ENCODE results near the gene FIZ1. TPM values are rescaled to one million over a fixed set of nuclear protein-coding genes. Genes with fewer than 3 reads are reported as not detected.
"Not testable (repeated sequence)": the region's sequence is repeated elsewhere in the genome, so short reads cannot be mapped to it uniquely, and the experiment has no call there.

FIZ1 gene
- total RNA-seq, 4 donors from 2014 or later: 4.8 to 11.7 (median 7.9) TPM

DNA sequence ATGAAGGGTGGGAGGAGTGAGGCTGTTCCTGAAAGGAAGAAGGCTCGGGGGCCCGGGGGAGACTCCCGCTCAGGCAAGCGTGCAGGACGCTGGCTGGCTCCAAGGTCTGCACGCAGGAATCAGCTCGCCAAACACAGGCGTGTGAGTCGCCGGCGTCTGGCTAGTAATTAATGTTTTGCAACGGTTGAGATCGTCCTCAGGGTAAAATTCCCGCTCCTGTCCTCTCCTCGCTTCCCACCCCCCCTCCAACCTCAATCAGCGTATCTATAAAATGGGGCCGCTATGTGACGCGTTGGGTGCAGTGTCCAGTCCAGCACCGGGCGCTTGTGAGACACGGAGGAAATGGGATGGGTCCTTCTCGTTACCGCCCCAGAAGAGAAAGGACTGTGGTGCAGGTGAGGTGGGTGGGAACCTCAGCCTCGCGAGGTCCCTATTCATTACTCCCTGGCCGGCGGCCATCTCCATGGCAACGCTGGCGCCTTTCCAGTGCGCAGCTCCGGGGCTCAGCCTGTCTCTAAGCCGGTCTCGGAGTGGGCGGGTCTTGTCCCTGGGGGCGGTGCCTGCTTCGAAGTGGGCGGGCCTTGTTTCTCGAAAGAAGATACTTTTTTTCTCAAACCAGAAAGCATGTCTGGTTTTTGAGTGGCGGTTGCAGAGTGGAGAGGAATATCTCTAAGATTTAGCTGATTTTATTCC, 12.2 kb downstream of the FIZ1 start:
- TF ChIP-seq EP300 (IDR thresholded peaks at IDR 0.05): no peak
- TF ChIP-seq POLR2A (IDR thresholded peaks at IDR 0.05): no peak
- TF ChIP-seq CTCF (IDR thresholded peaks at IDR 0.05): no peak
- no peaks in the 10 kb centered on the region for H3K9me3 ChIP-seq
- peak; percentile 90 to 94 for DNase-seq (ENCODE audit: low spot score in 2 of 2)
- H3K27me3 ChIP-seq: no peaks in the 10 kb centered on the region
- H3K4me3 ChIP-seq: peak overlapping the region in 3 of 4 donors; percentile 20 to 47 (median 39)
- H3K27ac ChIP-seq: peak overlapping the region in 1 of 4 donors; percentile 34
- H3K36me3 ChIP-seq: peaks cover 0 to 9% (median 0%) of the 10 kb centered on the region in 3 donors
- peaks cover 0 to 32% (median 16%) of the 10 kb centered on the region in 4 donors for H3K4me1 ChIP-seq
- 1% methylated on average over 32 to 37 of the region's 40 CpGs for WGBS, 2 donors

GRCh38 chr19:55585658-55586339, 13.5 kb downstream of the FIZ1 start:
- TF ChIP-seq CTCF (IDR thresholded peaks at IDR 0.05) (no peak), POLR2A (IDR thresholded peaks at IDR 0.05) (no peak), EP300 (IDR thresholded peaks at IDR 0.05) (no peak)
- 4% methylated on average over 20 to 23 of the region's 36 CpGs for WGBS, 2 donors

GRCh38 chr19:55584871-55585270, 14.4 kb downstream of the FIZ1 start:
- DNase-seq (ENCODE audit: low spot score in 2 of 2): no peak

More at GRCh38 chr19:55585658-55586339, 13.5 kb downstream of the FIZ1 start:
- peak overlapping the region; percentile 2 to 50 (median 24) for H3K4me3 ChIP-seq
- no peaks in the 10 kb centered on the region for H3K27me3 ChIP-seq
- H3K4me1 ChIP-seq: peaks cover 0 to 45% (median 21%) of the 10 kb centered on the region in 4 donors
- no peaks in the 10 kb centered on the region for H3K9me3 ChIP-seq
- peak in 1 of 2 donors; percentile 36 for DNase-seq (ENCODE audit: low spot score in 2 of 2)
- no peaks in the 10 kb centered on the region for H3K36me3 ChIP-seq
- H3K27ac ChIP-seq: peak overlapping the region in 3 of 4 donors; percentile 0 to 84 (median 79)

DNA sequence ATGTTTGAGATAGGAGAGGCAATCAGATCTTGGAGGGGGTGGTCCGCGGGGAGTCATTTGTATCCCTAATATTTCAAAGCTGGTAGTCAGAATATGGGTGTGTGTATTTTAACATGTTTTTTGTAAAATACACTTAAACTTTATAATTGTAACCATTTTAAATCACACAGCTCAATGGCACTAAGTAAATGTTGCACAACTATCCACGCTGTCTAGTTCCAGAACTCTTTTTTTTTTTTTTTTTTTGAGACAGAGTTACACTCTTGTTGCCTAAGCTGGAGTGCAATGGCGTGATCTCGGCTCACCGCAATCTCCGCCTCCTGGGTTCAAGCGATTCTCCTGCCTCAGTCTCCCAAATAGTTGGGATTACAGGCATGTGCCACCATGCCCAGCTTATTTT, 15.4 kb downstream of the FIZ1 start:
- H3K4me3 ChIP-seq; H3K27ac ChIP-seq; DNase-seq (ENCODE audit: low spot score in 2 of 2); H3K9me3 ChIP-seq; H3K27me3 ChIP-seq; H3K36me3 ChIP-seq: not testable (repeated sequence)
- WGBS, 2 donors: 77 to 80% methylated on average over 8 of the region's 8 CpGs
- H3K4me1 ChIP-seq: peaks cover 0 to 57% (median 21%) of the 10 kb centered on the region in 4 donors

More at GRCh38 chr19:55584871-55585270, 14.4 kb downstream of the FIZ1 start:
- no peaks in the 10 kb centered on the region for H3K27me3 ChIP-seq
- H3K36me3 ChIP-seq: no peaks in the 10 kb centered on the region
- H3K27ac ChIP-seq: no peak overlapping the region
- peaks cover 0 to 49% (median 21%) of the 10 kb centered on the region in 4 donors for H3K4me1 ChIP-seq
- TF ChIP-seq CTCF (IDR thresholded peaks at IDR 0.05) (no peak), POLR2A (IDR thresholded peaks at IDR 0.05) (no peak), EP300 (IDR thresholded peaks at IDR 0.05) (no peak)
- WGBS, 2 donors: 82 to 92% methylated on average over 11 of the region's 11 CpGs
- H3K4me3 ChIP-seq: no peak overlapping the region
- H3K9me3 ChIP-seq: no peaks in the 10 kb centered on the region

GRCh38 chr19:55582284-55582683, 17.0 kb downstream of the FIZ1 start:
- not testable (repeated sequence) for DNase-seq (ENCODE audit: low spot score in 2 of 2)
- 79 to 84% methylated on average over 4 of the region's 4 CpGs for WGBS, 2 donors

DNA sequence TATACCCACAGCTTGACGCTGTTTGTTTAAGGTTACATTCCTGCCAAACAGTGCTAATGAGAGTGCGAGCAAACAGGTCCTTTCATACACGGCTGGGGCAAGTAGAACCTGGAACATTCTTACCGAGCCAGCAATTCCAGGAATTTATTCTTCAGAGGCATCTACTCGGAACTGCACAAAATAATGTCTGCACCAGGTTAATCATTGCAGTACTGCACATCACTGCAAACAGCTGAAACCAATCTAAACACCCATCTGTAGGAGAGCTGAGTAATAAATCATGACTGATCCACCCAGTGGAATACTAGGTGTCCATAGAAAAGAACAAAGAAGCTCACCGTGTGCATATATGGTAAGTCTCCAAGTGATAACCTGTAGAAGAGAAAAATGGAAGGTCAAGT, 17.5 kb downstream of the FIZ1 start:
- WGBS, 2 donors: 33 to 45% methylated on average over 6 of the region's 6 CpGs
- Histone ChIP-seq H3K27ac (no peak overlapping the region), H3K27me3 (no peaks in the 10 kb centered on the region), H3K9me3 (no peaks in the 10 kb centered on the region), H3K4me1 (peaks cover 0 to 43% (median 18%) of the 10 kb centered on the region in 4 donors), H3K36me3 (peaks cover 0 to 27% (median 0%) of the 10 kb centered on the region in 3 donors), H3K4me3 (no peak overlapping the region)
- DNase-seq (ENCODE audit: low spot score in 2 of 2): no peak
- TF ChIP-seq EP300 (IDR thresholded peaks at IDR 0.05) (no peak), CTCF (IDR thresholded peaks at IDR 0.05) (no peak), POLR2A (IDR thresholded peaks at IDR 0.05) (no peak)

More at GRCh38 chr19:55582284-55582683, 17.0 kb downstream of the FIZ1 start:
- H3K4me3 ChIP-seq, H3K27me3 ChIP-seq, H3K27ac ChIP-seq, H3K9me3 ChIP-seq: not testable (repeated sequence)
- Histone ChIP-seq H3K36me3 (peaks cover 0 to 23% (median 0%) of the 10 kb centered on the region in 3 donors), H3K4me1 (peaks cover 0 to 47% (median 21%) of the 10 kb centered on the region in 4 donors)
